CD4-positive, CD25-positive, alpha-beta regulatory T cell (primary cell): ENCODE measurements around the gene EPHA5. TPM values are rescaled to one million over a fixed set of nuclear protein-coding genes. Genes with fewer than 3 reads are reported as not detected.

Experiments used
- ATAC-seq, 2 donors: fragments of 150-1000 bp; cut with Tn5 transposase; one replicate each; pipeline ENCODE4 v1.10.0; 2021; ENCODE audit warnings: low read depth in 2 of 2, moderate number of reproducible peaks in 2 of 2, moderate library complexity in 1 of 2
- DNase-seq, 3 donors: peaks; one replicate each; pipeline versions ENCODE4 v3.0.0 to v3.0.0-alpha.2; 2012 to 2022; ENCODE audit warnings: mixed read lengths in 1 of 3
- H3K27ac ChIP-seq: one replicate; pipeline ENCODE4 v1.7.0; 2013; ENCODE audit warnings: mild to moderate bottlenecking, low read length; ENCODE audit not compliant: insufficient read depth, poor library complexity, severe bottlenecking
- H3K27me3 ChIP-seq: one replicate; pipeline ENCODE4 v1.7.0; 2013; ENCODE audit warnings: low read length; ENCODE audit not compliant: control insufficient read depth, insufficient read depth
- H3K36me3 ChIP-seq: one replicate; pipeline ENCODE4 v1.7.0; 2013; ENCODE audit warnings: mild to moderate bottlenecking, low read length, moderate library complexity; ENCODE audit not compliant: control insufficient read depth, insufficient read depth
- H3K4me1 ChIP-seq: 2 replicates; pipeline ENCODE4 v1.7.0; 2013; ENCODE audit warnings: mild to moderate bottlenecking, low read length; ENCODE audit not compliant: insufficient read depth, control insufficient read depth, poor library complexity, severe bottlenecking
- H3K4me3 ChIP-seq: one replicate; pipeline ENCODE4 v1.7.0; 2013; ENCODE audit warnings: low read depth, mild to moderate bottlenecking, low read length, moderate library complexity
- H3K9me3 ChIP-seq, 2 experiments: 1 replicate in 1 of 2; 2 replicates in 1 of 2; pipeline ENCODE4 v1.7.0; 2013; ENCODE audit warnings: low read length in 2 of 2, mild to moderate bottlenecking in 1 of 2, moderate library complexity in 1 of 2; ENCODE audit not compliant: control insufficient read depth in 2 of 2
- H3K27ac Mint-ChIP-seq, 3 donors: one replicate each; pipeline ENCODE4 v1.8.0; 2020 to 2022; ENCODE audit warnings: mild to moderate bottlenecking in 3 of 3, mixed read lengths in 3 of 3, moderate library complexity in 2 of 3
- H3K27me3 Mint-ChIP-seq: one replicate; pipeline ENCODE4 v1.8.0; 2022; ENCODE audit warnings: mild to moderate bottlenecking, mixed read lengths
- H3K36me3 Mint-ChIP-seq: one replicate; pipeline ENCODE4 v1.8.0; 2020; ENCODE audit warnings: mixed read lengths
- H3K4me1 Mint-ChIP-seq, 4 donors: one replicate each; pipeline ENCODE4 v1.8.0; 2020 to 2022; ENCODE audit warnings: mixed read lengths in 4 of 4, mild to moderate bottlenecking in 1 of 4
- H3K4me3 Mint-ChIP-seq, 4 donors: one replicate each; pipeline ENCODE4 v1.8.0; 2020 to 2022; ENCODE audit warnings: mild to moderate bottlenecking in 4 of 4, mixed read lengths in 4 of 4, moderate library complexity in 3 of 4
- H3K9me3 Mint-ChIP-seq, 7 donors: one replicate each; pipeline ENCODE4 v1.8.0; 2020 to 2022; ENCODE audit warnings: mixed read lengths in 7 of 7, mild to moderate bottlenecking in 3 of 7, moderate library complexity in 2 of 7
- polyA plus RNA-seq, 4 donors: library from polyadenylated mRNA; unstranded; fragments of 300-500 nt; fragmentation: Illumina TruSeq; gene quantifications; one replicate each; pipeline ENCODE4 v1.2.3, GENCODE V29; 2021
- total RNA-seq: library from RNA; stranded (reverse); gene quantifications from one replicate; pipeline ENCODE4 v1.2.3, GENCODE V29; 2022

EPHA5 gene
- total and polyA plus RNA-seq, 5 donors from 2014 or later, result not detected

- Histone ChIP-seq H3K36me3 (no peaks in the 10 kb centered on the region), H3K4me3 (no peak overlapping the region), H3K27ac (no peak overlapping the region), H3K9me3 (no peaks in the 10 kb centered on the region), H3K4me1 (no peaks in the 10 kb centered on the region), H3K27me3 (no peaks in the 10 kb centered on the region)
- Mint-ChIP-seq H3K4me1 (no peaks in the 10 kb centered on the region), H3K36me3 (no peaks in the 10 kb centered on the region), H3K9me3 (peaks cover 0 to 11% (median 5%) of the 10 kb centered on the region in 7 donors), H3K4me3 (no peak overlapping the region), H3K27me3 (no peaks in the 10 kb centered on the region), H3K27ac (no peak overlapping the region)
- ATAC-seq, result no peak
- DNase-seq, result no peak
Observed at GRCh38 chr4:65589331-65589730, 81.0 kb downstream of the EPHA5 start.

GRCh38 chr4:65580551-65580950 is 89.7 kb downstream of the EPHA5 start:
- H3K9me3 Mint-ChIP-seq, result peaks cover 0 to 7% (median 4%) of the 10 kb centered on the region in 7 donors
- peaks cover 5% of the 10 kb centered on the region for H3K27me3 Mint-ChIP-seq
- H3K27ac Mint-ChIP-seq, result no peak overlapping the region
- Histone ChIP-seq H3K9me3 (no peaks in the 10 kb centered on the region), H3K36me3 (no peaks in the 10 kb centered on the region), H3K4me1 (no peaks in the 10 kb centered on the region), H3K27me3 (no peaks in the 10 kb centered on the region), H3K4me3 (no peak overlapping the region), H3K27ac (no peak overlapping the region)
- no peak for DNase-seq
- no peaks in the 10 kb centered on the region for H3K36me3 Mint-ChIP-seq
- ATAC-seq, result no peak
- no peaks in the 10 kb centered on the region for H3K4me1 Mint-ChIP-seq
- H3K4me3 Mint-ChIP-seq, result no peak overlapping the region

GRCh38 chr4:65566473-65566872 is 103.8 kb downstream of the EPHA5 start:
- Mint-ChIP-seq H3K27me3 (no peaks in the 10 kb centered on the region), H3K36me3 (no peaks in the 10 kb centered on the region), H3K4me1 (no peaks in the 10 kb centered on the region)

GRCh38 chr4:65561164-65561563 is 109.1 kb downstream of the EPHA5 start:
- no peak overlapping the region for H3K27ac Mint-ChIP-seq
- Histone ChIP-seq H3K27ac (no peak overlapping the region), H3K4me3 (no peak overlapping the region), H3K27me3 (no peaks in the 10 kb centered on the region), H3K9me3 (no peaks in the 10 kb centered on the region), H3K4me1 (no peaks in the 10 kb centered on the region), H3K36me3 (no peaks in the 10 kb centered on the region)
- no peak for ATAC-seq
- DNase-seq, result no peak
- no peaks in the 10 kb centered on the region for H3K4me1 Mint-ChIP-seq
- no peaks in the 10 kb centered on the region for H3K27me3 Mint-ChIP-seq
- peaks cover 0 to 6% (median 3%) of the 10 kb centered on the region in 7 donors for H3K9me3 Mint-ChIP-seq
- H3K4me3 Mint-ChIP-seq, result no peak overlapping the region
- H3K36me3 Mint-ChIP-seq, result no peaks in the 10 kb centered on the region

More at GRCh38 chr4:65566473-65566872, 103.8 kb downstream of the EPHA5 start:
- Histone ChIP-seq H3K4me1 (no peaks in the 10 kb centered on the region), H3K27ac (no peak overlapping the region), H3K27me3 (no peaks in the 10 kb centered on the region), H3K9me3 (no peaks in the 10 kb centered on the region), H3K4me3 (no peak overlapping the region), H3K36me3 (no peaks in the 10 kb centered on the region)
- peaks cover 1 to 5% (median 2%) of the 10 kb centered on the region in 7 donors for H3K9me3 Mint-ChIP-seq
- no peak for ATAC-seq
- H3K4me3 Mint-ChIP-seq, result no peak overlapping the region
- H3K27ac Mint-ChIP-seq, result no peak overlapping the region
- no peak for DNase-seq

GRCh38 chr4:65559270-65559669 is 111.0 kb downstream of the EPHA5 start:
- H3K4me3 Mint-ChIP-seq, result no peak overlapping the region
- H3K27me3 ChIP-seq, result no peaks in the 10 kb centered on the region
- no peaks in the 10 kb centered on the region for H3K9me3 ChIP-seq
- H3K27me3 Mint-ChIP-seq, result no peaks in the 10 kb centered on the region
- no peaks in the 10 kb centered on the region for H3K4me1 Mint-ChIP-seq
- no peak for DNase-seq
- H3K4me3 ChIP-seq, result no peak overlapping the region
- H3K4me1 ChIP-seq, result no peaks in the 10 kb centered on the region
- ATAC-seq, result no peak
- H3K27ac ChIP-seq, result no peak overlapping the region
- no peaks in the 10 kb centered on the region for H3K36me3 Mint-ChIP-seq
- H3K36me3 ChIP-seq, result no peaks in the 10 kb centered on the region
- H3K27ac Mint-ChIP-seq, result no peak overlapping the region
- peaks cover 0 to 6% (median 0%) of the 10 kb centered on the region in 7 donors for H3K9me3 Mint-ChIP-seq

- H3K27ac Mint-ChIP-seq, result no peak overlapping the region
- no peaks in the 10 kb centered on the region for H3K36me3 Mint-ChIP-seq
- H3K4me3 Mint-ChIP-seq, result no peak overlapping the region
- ATAC-seq (no peak), DNase-seq (no peak)
- no peaks in the 10 kb centered on the region for H3K36me3 ChIP-seq
- no peak overlapping the region for H3K4me3 ChIP-seq
- no peaks in the 10 kb centered on the region for H3K4me1 Mint-ChIP-seq
- H3K9me3 Mint-ChIP-seq, result peaks cover 0 to 5% (median under 1%) of the 10 kb centered on the region in 7 donors
- H3K27ac ChIP-seq, result no peak overlapping the region
- H3K4me1 ChIP-seq, result no peaks in the 10 kb centered on the region
- no peaks in the 10 kb centered on the region for H3K27me3 Mint-ChIP-seq
- peaks cover 3 to 4% of the 10 kb centered on the region in 2 experiments for H3K9me3 ChIP-seq
- H3K27me3 ChIP-seq, result no peaks in the 10 kb centered on the region
Observed at GRCh38 chr4:65552057-65552456, 118.2 kb downstream of the EPHA5 start.

GRCh38 chr4:65550500-65550899 is 119.8 kb downstream of the EPHA5 start:
- H3K27ac Mint-ChIP-seq, result no peak overlapping the region
- H3K9me3 Mint-ChIP-seq, result peaks cover 2 to 9% (median 5%) of the 10 kb centered on the region in 7 donors
- no peaks in the 10 kb centered on the region for H3K4me1 ChIP-seq
- H3K27me3 Mint-ChIP-seq, result no peaks in the 10 kb centered on the region
- H3K27me3 ChIP-seq, result no peaks in the 10 kb centered on the region
- H3K36me3 ChIP-seq, result no peaks in the 10 kb centered on the region
- no peak overlapping the region for H3K4me3 Mint-ChIP-seq
- H3K36me3 Mint-ChIP-seq, result no peaks in the 10 kb centered on the region
- no peak overlapping the region for H3K4me3 ChIP-seq
- DNase-seq (no peak), ATAC-seq (no peak)
- H3K9me3 ChIP-seq, result peaks cover 3 to 4% of the 10 kb centered on the region in 2 experiments
- H3K27ac ChIP-seq, result no peak overlapping the region
- H3K4me1 Mint-ChIP-seq, result no peaks in the 10 kb centered on the region

GRCh38 chr4:65546882-65547416 is 123.3 kb downstream of the EPHA5 start:
- Mint-ChIP-seq H3K9me3 (peaks cover 7 to 15% (median 12%) of the 10 kb centered on the region in 7 donors), H3K27me3 (no peaks in the 10 kb centered on the region), H3K4me3 (no peak overlapping the region), H3K36me3 (no peaks in the 10 kb centered on the region), H3K27ac (no peak overlapping the region), H3K4me1 (no peaks in the 10 kb centered on the region)
- Histone ChIP-seq H3K4me1 (no peaks in the 10 kb centered on the region), H3K27me3 (no peaks in the 10 kb centered on the region), H3K36me3 (no peaks in the 10 kb centered on the region), H3K4me3 (no peak overlapping the region), H3K27ac (no peak overlapping the region), H3K9me3 (peaks cover under 1 to 3% of the 10 kb centered on the region in 2 experiments)
- DNase-seq, result no peak
- ATAC-seq, result no peak
